ENCODE results near the gene LARGE1. TPM values are rescaled to one million over a fixed set of nuclear protein-coding genes. Genes with fewer than 3 reads are reported as not detected.

LARGE1 gene
- total RNA-seq, 4 donors from 2014 or later = 24.9 to 51.0 (median 32.7) TPM

DNA sequence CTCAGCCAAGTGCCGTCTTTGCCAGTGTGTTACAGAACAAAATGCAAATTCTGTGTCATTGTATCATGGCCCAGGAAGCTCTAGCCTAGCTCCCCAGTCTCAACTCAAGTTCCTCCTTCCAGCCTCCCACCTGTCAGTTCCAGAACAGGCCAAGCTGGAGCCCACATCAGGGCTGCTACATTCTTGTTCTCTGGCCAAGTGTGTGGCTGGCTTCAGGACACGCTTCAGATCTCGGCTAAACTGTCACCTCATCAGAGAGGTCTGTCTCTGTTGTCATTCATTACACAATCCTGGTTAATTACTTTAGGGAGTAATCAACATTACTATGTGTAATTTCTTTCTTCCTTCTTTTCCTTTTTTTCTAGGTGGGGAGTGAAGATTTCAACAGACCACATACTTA is 515.1 kb downstream of the LARGE1 start:
- no peak overlapping the region for H3K4me3 ChIP-seq
- no peaks in the 10 kb centered on the region for H3K27me3 ChIP-seq
- H3K36me3 ChIP-seq = no peaks in the 10 kb centered on the region
- 65 to 72% methylated on average over 3 of the region's 3 CpGs for WGBS, 2 donors
- TF ChIP-seq, protein P1, sequence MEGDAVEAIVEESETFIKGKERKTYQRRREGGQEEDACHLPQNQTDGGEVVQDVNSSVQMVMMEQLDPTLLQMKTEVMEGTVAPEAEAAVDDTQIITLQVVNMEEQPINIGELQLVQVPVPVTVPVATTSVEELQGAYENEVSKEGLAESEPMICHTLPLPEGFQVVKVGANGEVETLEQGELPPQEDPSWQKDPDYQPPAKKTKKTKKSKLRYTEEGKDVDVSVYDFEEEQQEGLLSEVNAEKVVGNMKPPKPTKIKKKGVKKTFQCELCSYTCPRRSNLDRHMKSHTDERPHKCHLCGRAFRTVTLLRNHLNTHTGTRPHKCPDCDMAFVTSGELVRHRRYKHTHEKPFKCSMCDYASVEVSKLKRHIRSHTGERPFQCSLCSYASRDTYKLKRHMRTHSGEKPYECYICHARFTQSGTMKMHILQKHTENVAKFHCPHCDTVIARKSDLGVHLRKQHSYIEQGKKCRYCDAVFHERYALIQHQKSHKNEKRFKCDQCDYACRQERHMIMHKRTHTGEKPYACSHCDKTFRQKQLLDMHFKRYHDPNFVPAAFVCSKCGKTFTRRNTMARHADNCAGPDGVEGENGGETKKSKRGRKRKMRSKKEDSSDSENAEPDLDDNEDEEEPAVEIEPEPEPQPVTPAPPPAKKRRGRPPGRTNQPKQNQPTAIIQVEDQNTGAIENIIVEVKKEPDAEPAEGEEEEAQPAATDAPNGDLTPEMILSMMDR (IDR thresholded peaks at IDR 0.05) = no peak
- no peak for TF ChIP-seq POLR2A (IDR thresholded peaks at IDR 0.05)
- TF ChIP-seq EP300 (IDR thresholded peaks at IDR 0.05) = no peak
- no peak overlapping the region for H3K27ac ChIP-seq
- no peaks in the 10 kb centered on the region for H3K4me1 ChIP-seq
- no peaks in the 10 kb centered on the region for H3K9me3 ChIP-seq
- no peak for DNase-seq (ENCODE audit: low spot score in 2 of 2)

DNA sequence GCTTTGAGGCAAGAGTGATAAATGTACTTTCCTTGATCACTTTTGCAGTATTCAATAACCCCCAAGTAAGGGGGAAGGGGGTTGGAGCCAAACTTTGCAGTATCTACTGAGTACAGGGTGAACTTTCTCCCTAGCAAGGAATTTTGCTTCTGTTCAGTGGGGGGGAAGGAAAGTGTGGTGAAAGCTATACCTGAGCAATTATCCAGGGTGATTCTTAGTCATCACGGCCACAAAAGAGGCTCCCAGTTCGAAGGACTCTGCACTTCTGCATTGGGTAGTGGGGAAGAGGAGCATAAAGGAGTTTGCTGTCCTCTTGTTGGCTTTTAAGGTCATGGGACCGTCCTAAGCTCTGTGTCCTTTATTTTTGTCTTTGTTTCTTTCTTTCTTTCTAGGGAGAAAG is 515.6 kb downstream of the LARGE1 start:
- TF ChIP-seq, protein P1 (IDR thresholded peaks at IDR 0.05) = no peak
- TF ChIP-seq EP300 (IDR thresholded peaks at IDR 0.05) = no peak
- no peak for TF ChIP-seq POLR2A (IDR thresholded peaks at IDR 0.05)
- Histone ChIP-seq H3K4me1 (no peaks in the 10 kb centered on the region), H3K4me3 (no peak overlapping the region), H3K27me3 (no peaks in the 10 kb centered on the region), H3K9me3 (no peaks in the 10 kb centered on the region), H3K36me3 (no peaks in the 10 kb centered on the region), H3K27ac (no peak overlapping the region)
- WGBS, 2 donors = 76 to 79% methylated on average over 3 of the region's 3 CpGs
- DNase-seq (ENCODE audit: low spot score in 2 of 2) = no peak

DNA sequence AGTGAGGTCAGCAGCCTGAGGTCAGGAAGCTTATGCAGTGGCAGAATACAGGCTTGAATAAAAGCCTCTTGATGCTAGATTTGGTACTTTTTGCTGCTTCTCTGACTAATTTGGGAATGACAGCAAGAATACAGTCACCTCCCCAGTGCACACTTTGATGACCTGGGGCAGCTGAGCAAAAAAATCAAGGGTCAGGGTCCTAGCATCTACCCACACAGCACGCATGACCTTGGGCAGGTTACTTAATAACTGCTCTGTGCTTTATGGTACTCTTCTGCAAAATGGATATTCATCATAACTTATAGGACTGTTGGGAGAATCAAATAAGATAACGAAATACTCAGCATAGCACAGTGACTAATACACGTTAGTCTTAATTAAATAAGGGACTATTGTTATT is 518.0 kb downstream of the LARGE1 start:
- no peak overlapping the region for H3K4me3 ChIP-seq
- 96 to 97% methylated on average over 3 of the region's 3 CpGs for WGBS, 2 donors
- H3K4me1 ChIP-seq = no peaks in the 10 kb centered on the region

DNA sequence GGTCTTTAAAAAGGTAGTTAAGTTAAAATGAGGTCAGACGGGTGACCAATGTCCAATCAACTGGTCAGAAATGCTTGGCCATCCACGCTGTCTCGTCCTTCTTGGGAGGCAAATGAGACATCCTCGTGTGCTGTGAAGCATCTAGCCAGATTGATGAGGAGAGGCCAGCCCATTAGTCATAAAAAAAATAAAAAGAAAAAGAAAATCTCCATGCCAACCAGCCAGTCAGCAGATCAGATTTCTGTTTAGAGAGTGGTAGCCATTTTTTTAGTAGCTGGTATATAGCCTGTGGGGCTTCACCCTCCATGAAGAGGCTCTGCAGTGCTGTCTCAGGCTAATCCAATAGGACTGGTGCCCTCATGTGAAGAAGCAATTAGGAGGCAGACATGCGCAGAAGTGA is 519.0 kb downstream of the LARGE1 start:
- no peak for TF ChIP-seq EP300 (IDR thresholded peaks at IDR 0.05)
- TF ChIP-seq, protein P1 (IDR thresholded peaks at IDR 0.05) = no peak
- TF ChIP-seq POLR2A (IDR thresholded peaks at IDR 0.05) = no peak
- H3K9me3 ChIP-seq = no peaks in the 10 kb centered on the region
- no peaks in the 10 kb centered on the region for H3K36me3 ChIP-seq
- no peak overlapping the region for H3K4me3 ChIP-seq
- no peak overlapping the region for H3K27ac ChIP-seq
- WGBS, 2 donors = 90 to 91% methylated on average over 5 of the region's 5 CpGs
- H3K4me1 ChIP-seq = no peaks in the 10 kb centered on the region
- no peaks in the 10 kb centered on the region for H3K27me3 ChIP-seq
- no peak for DNase-seq (ENCODE audit: low spot score in 2 of 2)

More for the DNA sequence above, 518.0 kb downstream of the LARGE1 start:
- Histone ChIP-seq H3K9me3 (no peaks in the 10 kb centered on the region), H3K27ac (no peak overlapping the region), H3K36me3 (no peaks in the 10 kb centered on the region), H3K27me3 (no peaks in the 10 kb centered on the region)
- DNase-seq (ENCODE audit: low spot score in 2 of 2) = no peak
- TF ChIP-seq EP300 (IDR thresholded peaks at IDR 0.05) (no peak), POLR2A (IDR thresholded peaks at IDR 0.05) (no peak)
- TF ChIP-seq, protein P1 (IDR thresholded peaks at IDR 0.05) = no peak

DNA sequence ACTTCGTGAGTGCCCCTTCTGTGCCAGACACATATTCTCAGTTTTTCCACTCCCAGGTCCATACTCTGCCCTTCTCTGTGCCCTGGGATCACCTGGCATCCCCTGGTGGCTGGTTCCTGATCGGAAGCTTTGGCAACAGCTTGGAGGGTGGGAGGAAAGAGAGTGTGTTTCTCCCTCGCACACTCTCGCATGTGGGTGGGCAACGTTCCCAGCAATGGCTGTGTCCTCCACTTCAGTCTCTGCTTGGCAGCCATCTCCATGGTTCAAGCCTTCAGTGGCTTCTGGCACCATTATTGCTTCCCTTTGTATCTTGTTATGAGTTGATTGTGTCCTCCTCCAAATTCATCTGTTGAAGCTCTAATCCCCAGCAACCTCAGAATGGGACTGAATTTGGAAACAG is 519.4 kb downstream of the LARGE1 start:
- Histone ChIP-seq H3K27me3 (no peaks in the 10 kb centered on the region), H3K4me3 (no peak overlapping the region), H3K4me1 (no peaks in the 10 kb centered on the region), H3K27ac (no peak overlapping the region), H3K36me3 (no peaks in the 10 kb centered on the region), H3K9me3 (no peaks in the 10 kb centered on the region)
- 66 to 86% methylated on average over 5 of the region's 5 CpGs for WGBS, 2 donors
- TF ChIP-seq, protein P1 (IDR thresholded peaks at IDR 0.05) = no peak
- TF ChIP-seq POLR2A (IDR thresholded peaks at IDR 0.05) (no peak), EP300 (IDR thresholded peaks at IDR 0.05) (no peak)
- no peak for DNase-seq (ENCODE audit: low spot score in 2 of 2)

Data from tibial nerve (tissue), 4 donors.